Progenitor cell of endocrine pancreas (in vitro differentiated cells): Measurements from ENCODE around the gene NRSN2. TPM values are rescaled to one million over a fixed set of nuclear protein-coding genes. Genes with fewer than 3 reads are reported as not detected.

Source experiments
- DNase-seq: peaks from one replicate; pipeline ENCODE4 v3.0.0; 2021; ENCODE audit warnings: low spot score; ENCODE audit not compliant: unreplicated experiment
- H3K27ac Mint-ChIP-seq: 2 replicates; pipeline ENCODE4 v1.8.0; 2021; ENCODE audit warnings: mild to moderate bottlenecking, moderate library complexity, mixed read lengths
- H3K27me3 Mint-ChIP-seq: 2 replicates; pipeline ENCODE4 v1.8.0; 2021; ENCODE audit warnings: mixed read lengths
- H3K36me3 Mint-ChIP-seq: 2 replicates; pipeline ENCODE4 v1.8.0; 2022; ENCODE audit warnings: mixed read lengths; ENCODE audit not compliant: insufficient read depth
- H3K4me1 Mint-ChIP-seq: 2 replicates; pipeline ENCODE4 v1.8.0; 2021; ENCODE audit warnings: low read depth, mixed read lengths
- H3K4me3 Mint-ChIP-seq: 2 replicates; pipeline ENCODE4 v1.8.0; 2021; ENCODE audit warnings: low read depth, mild to moderate bottlenecking, moderate library complexity, mixed read lengths
- H3K9me3 Mint-ChIP-seq: 2 replicates; pipeline ENCODE4 v1.8.0; 2021; ENCODE audit warnings: low read depth, mixed read lengths
- CTCF ChIP-seq: fragments of 200-600 bp; sonication (generic); IDR thresholded peaks from one replicate; pipeline ENCODE4 v1.5.0; 2021; ENCODE audit warnings: antibody characterized with exemption, mild to moderate bottlenecking; ENCODE audit not compliant: unreplicated experiment
- total RNA-seq: library from RNA; stranded (reverse); gene quantifications from 2 replicates; pipeline ENCODE4 v1.2.1, GENCODE V29; 2021

Gene NRSN2
- total RNA-seq, 1 donor from 2014 or later: 33.0 TPM

- no peak overlapping the region for H3K27ac Mint-ChIP-seq
Observed at GRCh38 chr20:396252-396618, 49.3 kb downstream of the NRSN2 start.

GRCh38 chr20:396619-397431 is 49.9 kb downstream of the NRSN2 start:
- no peak for DNase-seq

More at GRCh38 chr20:396252-396618, 49.3 kb downstream of the NRSN2 start:
- Mint-ChIP-seq H3K4me3 (no peak overlapping the region), H3K27me3 (no peaks in the 10 kb centered on the region), H3K9me3 (no peaks in the 10 kb centered on the region), H3K36me3 (peaks cover 11% of the 10 kb centered on the region), H3K4me1 (peaks cover 3% of the 10 kb centered on the region)
- DNase-seq: no peak
- no peak for TF ChIP-seq CTCF

GRCh38 chr20:397432-398237 is 50.7 kb downstream of the NRSN2 start:
- Mint-ChIP-seq H3K27ac (no peak overlapping the region), H3K36me3 (peaks cover 8% of the 10 kb centered on the region), H3K27me3 (no peaks in the 10 kb centered on the region), H3K9me3 (no peaks in the 10 kb centered on the region), H3K4me3 (no peak overlapping the region), H3K4me1 (peaks cover 4% of the 10 kb centered on the region)
- no peak for DNase-seq
- no peak for TF ChIP-seq CTCF

More at GRCh38 chr20:396619-397431, 49.9 kb downstream of the NRSN2 start:
- H3K4me3 Mint-ChIP-seq: no peak overlapping the region
- no peaks in the 10 kb centered on the region for H3K27me3 Mint-ChIP-seq
- no peak for TF ChIP-seq CTCF
- no peak overlapping the region for H3K27ac Mint-ChIP-seq
- H3K36me3 Mint-ChIP-seq: peaks cover 8% of the 10 kb centered on the region
- H3K4me1 Mint-ChIP-seq: peaks cover 4% of the 10 kb centered on the region
- no peaks in the 10 kb centered on the region for H3K9me3 Mint-ChIP-seq

GRCh38 chr20:399182-399707 is 52.3 kb downstream of the NRSN2 start:
- peaks cover 4% of the 10 kb centered on the region for H3K4me1 Mint-ChIP-seq
- H3K36me3 Mint-ChIP-seq: peaks cover 3% of the 10 kb centered on the region
- no peak overlapping the region for H3K27ac Mint-ChIP-seq

More at GRCh38 chr20:399182-399707, 52.3 kb downstream of the NRSN2 start:
- no peak overlapping the region for H3K4me3 Mint-ChIP-seq
- H3K9me3 Mint-ChIP-seq: peaks cover 4% of the 10 kb centered on the region
- no peaks in the 10 kb centered on the region for H3K27me3 Mint-ChIP-seq
- TF ChIP-seq CTCF: no peak
- DNase-seq: no peak
